Glomerular endothelial cell (primary cell): Measurements from ENCODE around the gene SLC7A14. TPM values are rescaled to one million over a fixed set of nuclear protein-coding genes. Genes with fewer than 3 reads are reported as not detected.

Source experiments
- total RNA-seq: library from RNA; depleted of rRNA; stranded (reverse); fragments of >200 nt; gene quantifications from 2 replicates; pipeline ENCODE4 v1.2.3, GENCODE V29; 2015

SLC7A14 gene
- total RNA-seq, 1 donor from 2014 or later, result 0.70 TPM

Other genes starting within 250 kb of the SLC7A14 start
- gene SKIL, start 228.4 kb downstream of the SLC7A14 start, total RNA-seq, result 22.3 and 59.8 TPM in 2 replicates
- 111 and 158 TPM in 2 replicates for gene CLDN11, start 167.2 kb downstream of the SLC7A14 start, total RNA-seq